SK-N-MC (cell line): ENCODE data around the gene TAF3.

ENCODE experiments used
- EZH2 ChIP-seq: fragments of 200-600 bp; sonication (generic); IDR thresholded peaks from one replicate; pipeline ENCODE4 v1.6.1; 2017; ENCODE audit warnings: antibody characterized with exemption
- POLR2AphosphoS5 ChIP-seq: IDR thresholded peaks from 2 replicates; pipeline ENCODE4 v1.6.1; 2012; ENCODE audit warnings: mild to moderate bottlenecking, low read depth, low read length, borderline replicate concordance

GRCh38 chr10:8054244-8054493 is 235.9 kb downstream of the TAF3 start:
- no peak for TF ChIP-seq EZH2
- TF ChIP-seq POLR2AphosphoS5: no peak
